AG10803 (cell line): Measurements from ENCODE around the gene BLOC1S3.

ENCODE experiments used
- DNase-seq: peaks from one replicate; pipeline ENCODE4 v3.0.0; 2010; ENCODE audit warnings: low read depth
- H3K4me3 ChIP-seq: 2 replicates; pipeline ENCODE4 v1.5.1; 2011; ENCODE audit warnings: mild to moderate bottlenecking, low read length, control low read depth
- TF ChIP-seq, protein P1 (sequence below): conservative IDR thresholded peaks from 2 replicates; pipeline ENCODE4 v1.5.1; 2011; ENCODE audit warnings: mild to moderate bottlenecking, low read length, control low read depth, inconsistent platforms

BLOC1S3 gene

DNA sequence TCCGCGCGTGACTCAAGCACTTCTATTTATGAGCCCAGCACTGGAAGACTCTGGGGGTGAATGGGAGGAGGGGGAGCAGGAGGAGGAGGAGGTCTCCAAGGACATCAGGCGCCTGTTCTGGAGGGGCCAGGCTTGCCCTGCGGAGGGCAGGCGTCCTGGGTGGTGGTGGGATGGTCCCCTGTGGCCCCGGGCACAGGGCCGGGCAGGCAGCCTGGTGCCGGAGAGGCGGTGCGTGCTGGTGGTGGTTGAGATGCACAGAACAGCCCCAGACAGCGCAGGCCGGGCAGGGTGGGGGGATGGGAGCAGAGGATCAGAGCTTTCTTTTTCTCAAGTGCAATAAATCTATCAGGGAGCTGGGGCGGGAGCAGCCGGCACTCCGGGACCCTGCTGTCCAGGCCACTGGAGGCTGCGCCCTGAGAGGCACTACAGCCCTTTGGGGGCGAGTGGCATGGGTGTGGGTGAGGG lies 31.8 kb upstream of the BLOC1S3 start:
- TF ChIP-seq, protein P1, sequence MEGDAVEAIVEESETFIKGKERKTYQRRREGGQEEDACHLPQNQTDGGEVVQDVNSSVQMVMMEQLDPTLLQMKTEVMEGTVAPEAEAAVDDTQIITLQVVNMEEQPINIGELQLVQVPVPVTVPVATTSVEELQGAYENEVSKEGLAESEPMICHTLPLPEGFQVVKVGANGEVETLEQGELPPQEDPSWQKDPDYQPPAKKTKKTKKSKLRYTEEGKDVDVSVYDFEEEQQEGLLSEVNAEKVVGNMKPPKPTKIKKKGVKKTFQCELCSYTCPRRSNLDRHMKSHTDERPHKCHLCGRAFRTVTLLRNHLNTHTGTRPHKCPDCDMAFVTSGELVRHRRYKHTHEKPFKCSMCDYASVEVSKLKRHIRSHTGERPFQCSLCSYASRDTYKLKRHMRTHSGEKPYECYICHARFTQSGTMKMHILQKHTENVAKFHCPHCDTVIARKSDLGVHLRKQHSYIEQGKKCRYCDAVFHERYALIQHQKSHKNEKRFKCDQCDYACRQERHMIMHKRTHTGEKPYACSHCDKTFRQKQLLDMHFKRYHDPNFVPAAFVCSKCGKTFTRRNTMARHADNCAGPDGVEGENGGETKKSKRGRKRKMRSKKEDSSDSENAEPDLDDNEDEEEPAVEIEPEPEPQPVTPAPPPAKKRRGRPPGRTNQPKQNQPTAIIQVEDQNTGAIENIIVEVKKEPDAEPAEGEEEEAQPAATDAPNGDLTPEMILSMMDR: no peak
- H3K4me3 ChIP-seq: no peak overlapping the region
- no peak for DNase-seq

DNA sequence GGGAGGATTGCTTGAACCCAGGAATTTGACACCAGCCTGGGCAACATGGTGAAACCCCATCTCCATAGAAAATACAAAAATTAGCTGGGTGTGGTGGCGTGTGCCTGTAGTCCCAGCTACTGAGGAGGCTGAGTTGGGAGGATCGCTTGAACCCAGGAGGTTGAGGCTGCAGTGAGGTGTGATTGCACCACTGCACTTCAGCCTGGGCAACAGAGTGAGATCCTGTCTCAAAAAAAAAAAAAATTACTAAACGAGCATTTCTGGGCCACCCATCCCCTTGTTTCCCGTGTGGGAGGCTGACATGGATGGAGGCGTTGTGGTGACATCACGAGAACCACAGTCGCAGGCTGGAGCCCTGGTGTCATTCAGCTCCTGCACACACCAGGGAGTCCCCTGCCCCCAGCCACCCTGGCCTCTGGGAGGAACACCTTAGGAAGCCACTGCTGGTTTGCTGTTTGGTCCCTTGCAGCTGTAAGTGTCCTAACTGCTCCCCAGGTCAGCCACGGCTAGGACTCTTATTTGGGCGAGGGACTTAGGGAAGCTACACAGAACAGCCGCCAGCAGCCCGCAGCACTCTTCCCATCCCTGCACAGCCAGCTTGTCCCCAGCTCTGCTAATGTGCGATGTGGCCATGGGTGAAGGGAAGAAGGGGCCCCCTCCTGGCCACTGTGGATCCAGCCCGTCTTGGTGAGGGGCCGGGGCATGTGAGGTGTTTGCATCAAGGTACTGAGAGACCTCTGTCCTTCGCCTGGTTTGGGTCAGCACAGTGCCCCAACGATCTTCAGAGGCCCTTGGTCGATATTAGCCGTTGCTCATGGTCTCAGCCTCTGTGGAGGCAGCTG lies 30.5 kb upstream of the BLOC1S3 start:
- H3K4me3 ChIP-seq: no peak overlapping the region
- no peak for DNase-seq
- TF ChIP-seq, protein P1: no peak

DNA sequence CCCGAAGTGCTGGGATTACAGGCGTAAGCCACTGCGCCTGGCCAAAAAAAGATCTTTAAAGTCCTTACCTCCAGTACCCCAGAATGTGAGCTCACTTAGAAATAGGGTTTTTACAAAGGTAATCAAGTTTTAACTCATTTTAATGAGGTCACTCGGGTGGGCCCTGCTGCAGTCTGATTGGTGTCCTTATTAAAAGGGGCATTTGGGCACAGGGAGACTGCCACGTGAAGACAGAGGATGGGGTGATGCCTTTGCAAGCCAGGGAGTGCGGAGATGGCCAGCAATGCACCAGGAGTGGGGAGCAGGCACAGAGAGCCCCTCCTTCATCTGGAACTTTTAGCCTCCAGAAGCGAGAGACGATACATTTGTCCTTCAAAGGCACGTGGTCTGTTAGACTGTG lies 29.5 kb upstream of the BLOC1S3 start:
- no peak for DNase-seq
- no peak overlapping the region for H3K4me3 ChIP-seq
- TF ChIP-seq, protein P1: no peak

DNA sequence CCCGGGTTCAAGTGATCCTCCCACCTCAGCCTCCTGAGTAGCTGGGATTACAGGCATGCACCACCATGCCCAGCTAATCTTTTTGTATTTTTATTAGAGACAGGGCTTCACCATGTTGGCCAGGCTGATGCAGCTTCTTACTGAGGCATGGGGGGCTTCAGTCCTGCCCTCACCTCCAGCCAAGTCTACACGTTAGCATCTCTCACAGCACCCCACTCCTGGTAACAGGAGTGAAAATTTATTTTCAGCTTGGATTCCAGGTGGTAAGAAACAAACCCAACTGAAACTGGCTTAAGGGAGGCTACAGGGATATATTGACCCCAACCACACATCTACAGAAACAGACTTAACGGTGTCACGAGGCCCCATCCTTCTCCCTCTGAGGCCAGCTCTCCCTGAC lies 28.4 kb upstream of the BLOC1S3 start:
- TF ChIP-seq, protein P1: no peak
- no peak for DNase-seq
- H3K4me3 ChIP-seq: no peak overlapping the region

DNA sequence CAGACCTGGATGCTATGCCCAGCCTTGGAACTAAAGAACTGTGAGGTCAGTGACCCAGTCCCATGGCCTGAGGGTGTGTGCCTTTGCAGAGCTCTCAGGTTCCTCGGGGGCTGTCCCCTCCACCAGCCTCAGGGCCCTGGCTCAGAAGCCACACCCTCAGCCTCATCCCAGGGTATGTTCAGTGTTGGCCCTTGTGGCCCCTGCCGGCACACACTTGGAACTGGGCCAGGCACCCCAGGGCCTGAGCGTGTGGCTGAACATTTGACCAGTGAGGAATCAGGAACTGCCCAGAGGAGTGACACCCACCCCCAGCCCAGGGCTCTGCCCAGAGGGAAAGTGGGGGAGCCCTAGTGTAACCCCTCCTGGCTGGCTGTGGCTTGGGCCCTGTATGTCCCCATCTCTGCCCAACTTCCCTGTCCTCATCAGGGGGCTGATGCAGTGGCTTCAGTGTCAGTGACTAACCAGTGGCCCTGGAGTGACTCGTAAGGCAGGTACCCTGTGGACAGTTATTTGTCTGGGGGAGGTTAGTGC lies 27.8 kb upstream of the BLOC1S3 start:
- TF ChIP-seq, protein P1: no peak
- no peak for DNase-seq
- no peak overlapping the region for H3K4me3 ChIP-seq

DNA sequence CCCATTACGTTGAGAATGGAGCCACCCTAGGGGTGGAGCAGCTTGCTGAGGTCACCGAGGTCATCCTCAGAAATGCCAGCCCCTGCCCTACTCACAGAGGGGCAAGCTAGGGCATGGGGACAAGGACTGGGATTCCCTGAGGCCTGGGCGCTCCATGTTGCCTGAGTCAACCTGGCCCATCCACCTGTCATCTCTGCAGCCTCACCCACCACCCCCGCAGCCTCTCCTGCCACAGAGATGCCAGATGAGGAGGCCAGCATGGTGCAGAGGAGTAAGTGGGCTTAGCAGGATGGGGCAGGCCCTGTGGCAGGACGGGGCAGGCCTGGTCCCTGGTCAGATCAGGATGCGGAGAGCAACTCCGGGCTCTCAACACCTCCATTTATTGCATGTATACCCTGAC lies 27.3 kb upstream of the BLOC1S3 start:
- DNase-seq: no peak
- TF ChIP-seq, protein P1: no peak
- H3K4me3 ChIP-seq: no peak overlapping the region
